Panc1 (cell line): ENCODE measurements around the gene LRRK1. TPM values are rescaled to one million over a fixed set of nuclear protein-coding genes. Genes with fewer than 3 reads are reported as not detected.

Experiments used
- ATAC-seq: fragments of 200-7000 bp; cut with Tn5 transposase; 2 replicates; pipeline ENCODE4 v1.9.1; 2020; ENCODE audit warnings: mild to moderate bottlenecking, moderate library complexity
- BruUV-seq: library from RNA; stranded (reverse); fragments of 400-500 nt; replicated peaks from 2 replicates; lab custom pipeline; 2021; lab: Mats Ljungman, UMichigan
- CTCF ChIA-PET: fragments of 300-600 bp; sonication (Branson Sonifier 250); formaldehyde crosslinking; loops from one replicate; lab custom pipeline; 2022; ENCODE audit warnings: antibody characterized with exemption; lab: Charles Lee
- POLR2A ChIA-PET: fragments of 300-600 bp; sonication (Branson Sonifier 250); formaldehyde crosslinking; loops from one replicate; lab custom pipeline; 2022; ENCODE audit warnings: antibody characterized with exemption; lab: Charles Lee
- DNase-seq: peaks from one replicate; pipeline ENCODE4 v3.0.0-alpha.2; 2010; ENCODE audit warnings: low read depth, low spot score
- H3K27ac ChIP-seq: 2 replicates; pipeline ENCODE4 v1.5.1; 2011; ENCODE audit warnings: mild to moderate bottlenecking, low read length, inconsistent platforms
- H3K27me3 ChIP-seq: fragments of 200-500 bp; sonication (Bioruptor generic); 2 replicates; pipeline ENCODE4 v1.6.0; 2014; ENCODE audit warnings: low read length, inconsistent platforms; ENCODE audit not compliant: control insufficient read depth, insufficient read depth
- H3K36me3 ChIP-seq: fragments of 200-500 bp; sonication (Bioruptor generic); 2 replicates; pipeline ENCODE4 v1.5.1; 2014; ENCODE audit warnings: inconsistent platforms, mild to moderate bottlenecking, low read length, moderate library complexity; ENCODE audit not compliant: control insufficient read depth, insufficient read depth
- H3K4me1 ChIP-seq: 2 replicates; pipeline ENCODE4 v1.5.1; 2011; ENCODE audit warnings: inconsistent platforms, mild to moderate bottlenecking, low read length, moderate library complexity; ENCODE audit not compliant: control insufficient read depth, insufficient read depth
- H3K4me3 ChIP-seq, 2 experiments: 2 replicates each; pipeline ENCODE4 v1.5.1; 2011 to 2012; ENCODE audit warnings: low read depth in 2 of 2, low read length in 2 of 2, mild to moderate bottlenecking in 2 of 2, inconsistent platforms in 1 of 2, moderate library complexity in 1 of 2
- H3K9me3 ChIP-seq: fragments of 200-500 bp; sonication (Bioruptor generic); 2 replicates; pipeline ENCODE4 v1.5.1; 2014; ENCODE audit warnings: low read depth, mild to moderate bottlenecking, inconsistent platforms, low read length, moderate library complexity; ENCODE audit not compliant: control insufficient read depth, insufficient read depth
- POLR2AphosphoS5 ChIP-seq: IDR thresholded peaks from 2 replicates; pipeline ENCODE4 v1.6.1; 2012; ENCODE audit warnings: mild to moderate bottlenecking, low read depth, low read length, moderate library complexity
- SIN3A ChIP-seq: IDR thresholded peaks from 2 replicates; pipeline ENCODE4 v1.6.1; 2012; ENCODE audit warnings: low read depth, mild to moderate bottlenecking, low read length, moderate library complexity, borderline replicate concordance; ENCODE audit not compliant: insufficient read depth
- TCF7L2 ChIP-seq: IDR thresholded peaks from 2 replicates; pipeline ENCODE4 v1.6.1; 2011; ENCODE audit warnings: mild to moderate bottlenecking, low read depth, low read length, inconsistent platforms
- in situ Hi-C: cut with HindIII; loops from 2 replicates; pipeline ENCODE4 v1.10.0; 2016; ENCODE audit warnings: low sequenced_read_pairs, low pct_unique_long_range_greater_than_20kb
- intact Hi-C: fragments of 100-400 bp; cut with micrococcal nuclease; formaldehyde crosslinking; loops from one replicate; pipeline ENCODE4 v1.10.0; 2022; ENCODE audit not compliant: unreplicated experiment
- total RNA-seq: library from RNA; stranded (reverse); gene quantifications from one replicate; pipeline ENCODE4 v1.2.1, GENCODE V29; 2021; ENCODE audit not compliant: unreplicated experiment
- TF ChIP-seq, protein P1 (sequence below): fragments of 450-650 bp; IDR thresholded peaks from 2 replicates; pipeline ENCODE4 v1.5.1; 2017; ENCODE audit warnings: mild to moderate bottlenecking
- TF ChIP-seq, protein P2 (sequence below), 2 experiments: IDR thresholded peaks; 2 replicates each; pipeline ENCODE4 v1.6.1; 2011 to 2012; ENCODE audit warnings: low read depth in 2 of 2, control low read depth in 1 of 2, low read length in 1 of 2, mild to moderate bottlenecking in 1 of 2, moderate library complexity in 1 of 2; ENCODE audit not compliant: insufficient read depth in 1 of 2

The LRRK1 gene
- total RNA-seq, 1 experiment from 2014 or later: 88.0 TPM

DNA sequence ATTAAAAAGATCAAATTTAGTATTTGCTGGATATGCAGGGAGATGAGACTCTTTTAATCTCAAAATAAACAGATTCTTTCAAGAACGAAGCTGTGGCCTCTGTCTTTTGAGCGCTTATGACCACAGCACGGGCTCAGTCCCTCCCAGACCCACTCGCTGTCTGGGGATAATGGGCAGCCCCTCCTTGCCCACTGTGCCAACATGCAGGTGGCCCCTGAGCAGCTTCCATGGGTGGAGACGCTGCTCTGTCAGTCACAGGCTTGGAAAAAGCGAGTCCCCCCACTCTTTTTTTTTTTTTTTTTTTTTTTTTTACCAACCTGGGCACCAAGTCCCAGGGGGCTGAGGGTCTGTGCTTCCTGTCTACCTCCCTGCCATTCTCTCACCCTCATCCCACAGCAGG lies 150.9 kb downstream of the LRRK1 start:
- TF ChIP-seq, protein P1, sequence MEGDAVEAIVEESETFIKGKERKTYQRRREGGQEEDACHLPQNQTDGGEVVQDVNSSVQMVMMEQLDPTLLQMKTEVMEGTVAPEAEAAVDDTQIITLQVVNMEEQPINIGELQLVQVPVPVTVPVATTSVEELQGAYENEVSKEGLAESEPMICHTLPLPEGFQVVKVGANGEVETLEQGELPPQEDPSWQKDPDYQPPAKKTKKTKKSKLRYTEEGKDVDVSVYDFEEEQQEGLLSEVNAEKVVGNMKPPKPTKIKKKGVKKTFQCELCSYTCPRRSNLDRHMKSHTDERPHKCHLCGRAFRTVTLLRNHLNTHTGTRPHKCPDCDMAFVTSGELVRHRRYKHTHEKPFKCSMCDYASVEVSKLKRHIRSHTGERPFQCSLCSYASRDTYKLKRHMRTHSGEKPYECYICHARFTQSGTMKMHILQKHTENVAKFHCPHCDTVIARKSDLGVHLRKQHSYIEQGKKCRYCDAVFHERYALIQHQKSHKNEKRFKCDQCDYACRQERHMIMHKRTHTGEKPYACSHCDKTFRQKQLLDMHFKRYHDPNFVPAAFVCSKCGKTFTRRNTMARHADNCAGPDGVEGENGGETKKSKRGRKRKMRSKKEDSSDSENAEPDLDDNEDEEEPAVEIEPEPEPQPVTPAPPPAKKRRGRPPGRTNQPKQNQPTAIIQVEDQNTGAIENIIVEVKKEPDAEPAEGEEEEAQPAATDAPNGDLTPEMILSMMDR: no peak
- no peak for TF ChIP-seq SIN3A
- TF ChIP-seq TCF7L2: no peak
- TF ChIP-seq, protein P2, sequence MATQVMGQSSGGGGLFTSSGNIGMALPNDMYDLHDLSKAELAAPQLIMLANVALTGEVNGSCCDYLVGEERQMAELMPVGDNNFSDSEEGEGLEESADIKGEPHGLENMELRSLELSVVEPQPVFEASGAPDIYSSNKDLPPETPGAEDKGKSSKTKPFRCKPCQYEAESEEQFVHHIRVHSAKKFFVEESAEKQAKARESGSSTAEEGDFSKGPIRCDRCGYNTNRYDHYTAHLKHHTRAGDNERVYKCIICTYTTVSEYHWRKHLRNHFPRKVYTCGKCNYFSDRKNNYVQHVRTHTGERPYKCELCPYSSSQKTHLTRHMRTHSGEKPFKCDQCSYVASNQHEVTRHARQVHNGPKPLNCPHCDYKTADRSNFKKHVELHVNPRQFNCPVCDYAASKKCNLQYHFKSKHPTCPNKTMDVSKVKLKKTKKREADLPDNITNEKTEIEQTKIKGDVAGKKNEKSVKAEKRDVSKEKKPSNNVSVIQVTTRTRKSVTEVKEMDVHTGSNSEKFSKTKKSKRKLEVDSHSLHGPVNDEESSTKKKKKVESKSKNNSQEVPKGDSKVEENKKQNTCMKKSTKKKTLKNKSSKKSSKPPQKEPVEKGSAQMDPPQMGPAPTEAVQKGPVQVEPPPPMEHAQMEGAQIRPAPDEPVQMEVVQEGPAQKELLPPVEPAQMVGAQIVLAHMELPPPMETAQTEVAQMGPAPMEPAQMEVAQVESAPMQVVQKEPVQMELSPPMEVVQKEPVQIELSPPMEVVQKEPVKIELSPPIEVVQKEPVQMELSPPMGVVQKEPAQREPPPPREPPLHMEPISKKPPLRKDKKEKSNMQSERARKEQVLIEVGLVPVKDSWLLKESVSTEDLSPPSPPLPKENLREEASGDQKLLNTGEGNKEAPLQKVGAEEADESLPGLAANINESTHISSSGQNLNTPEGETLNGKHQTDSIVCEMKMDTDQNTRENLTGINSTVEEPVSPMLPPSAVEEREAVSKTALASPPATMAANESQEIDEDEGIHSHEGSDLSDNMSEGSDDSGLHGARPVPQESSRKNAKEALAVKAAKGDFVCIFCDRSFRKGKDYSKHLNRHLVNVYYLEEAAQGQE (IDR thresholded peaks at IDR 0.05; ENCODE audit: insufficient read depth in 1 of 2, low read depth in 2 of 2, low read length in 1 of 2): no peak
- TF ChIP-seq POLR2AphosphoS5: no peak
- H3K27ac ChIP-seq: no peak overlapping the region
- no peaks in the 10 kb centered on the region for H3K36me3 ChIP-seq
- H3K9me3 ChIP-seq: no peaks in the 10 kb centered on the region
- BruUV-seq: no TSS peak
- no peak overlapping the region for H3K4me3 ChIP-seq
- ChIA-PET CTCF (interaction anchor here (0.6 to 0.7 kb wide), 2 partner anchors 164 to 335 kb away, joined by 3 read pairs; no protein-coding TSS in a partner anchor), POLR2A (no interaction called here)
- H3K27me3 ChIP-seq: no peaks in the 10 kb centered on the region
- no peak for DNase-seq
- no peak for ATAC-seq
- intact Hi-C loops: no loop called here
- peaks cover 6% of the 10 kb centered on the region; the same call in 1 of the 2 replicates for H3K4me1 ChIP-seq
- in situ Hi-C loops: no loop called here

DNA sequence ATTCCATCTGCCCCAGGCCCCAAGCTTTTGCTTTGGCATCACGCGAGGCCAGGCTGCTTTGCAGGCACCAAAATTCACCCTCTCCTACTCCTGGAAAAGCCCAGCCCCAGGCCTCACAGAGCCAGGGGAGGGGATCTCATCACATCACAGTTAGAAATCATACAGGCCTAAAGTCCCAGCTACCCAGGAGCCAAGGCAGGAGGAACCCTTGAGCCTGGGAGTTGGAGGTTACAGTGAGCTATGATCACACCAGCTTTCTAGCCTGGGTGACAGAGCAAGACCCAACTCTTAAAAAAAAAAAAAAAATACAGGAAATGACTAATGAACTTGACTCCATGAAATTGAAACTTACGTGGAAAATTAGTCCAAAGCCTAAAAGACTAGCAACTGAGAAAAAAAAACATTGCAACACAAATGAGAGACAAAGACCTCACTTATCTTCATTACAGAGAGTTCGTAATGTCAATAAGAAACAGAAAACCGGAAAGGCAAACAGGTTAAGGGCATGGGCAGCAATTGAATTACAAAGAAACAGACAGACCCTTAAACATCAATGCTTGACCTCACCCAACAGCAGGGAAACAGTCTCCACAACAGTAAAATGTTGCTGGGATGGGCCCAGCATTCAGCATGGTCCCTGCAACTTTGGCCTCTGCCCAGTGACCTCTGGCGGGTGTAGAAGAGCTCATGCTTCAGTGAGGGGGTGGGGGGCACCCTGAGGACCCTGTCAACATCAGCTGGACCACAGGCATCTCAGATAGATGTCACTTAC lies 151.5 kb downstream of the LRRK1 start:
- CTCF ChIA-PET: interaction anchor here (0.6 to 0.7 kb wide), 2 partner anchors 164 to 336 kb away, joined by 3 read pairs; no protein-coding TSS in a partner anchor
- Histone ChIP-seq H3K36me3 (no peaks in the 10 kb centered on the region), H3K9me3 (no peaks in the 10 kb centered on the region), H3K27me3 (no peaks in the 10 kb centered on the region), H3K4me1 (peaks cover 6% of the 10 kb centered on the region; the same call in 1 of the 2 replicates), H3K27ac (no peak overlapping the region), H3K4me3 (no peak overlapping the region)
- intact Hi-C loops: no loop called here
- ATAC-seq (no peak), DNase-seq (no peak)
- TF ChIP-seq SIN3A (no peak), POLR2AphosphoS5 (no peak), TCF7L2 (no peak)
- TF ChIP-seq, protein P1: no peak
- TF ChIP-seq, protein P2 (IDR thresholded peaks at IDR 0.05; ENCODE audit: insufficient read depth in 1 of 2, low read depth in 2 of 2, low read length in 1 of 2): no peak
- BruUV-seq: TSS peak; percentile 46
- in situ Hi-C loops: no loop called here
- POLR2A ChIA-PET: no interaction called here
